HL-60 (cell line): ENCODE results near the gene SLC29A3.

Source experiments
- GABPA ChIP-seq: IDR thresholded peaks from 2 replicates; pipeline ENCODE4 v1.6.1; 2012; ENCODE audit warnings: low read depth
- POLR2AphosphoS5 ChIP-seq: IDR thresholded peaks from 2 replicates; pipeline ENCODE4 v1.6.1; 2012; ENCODE audit warnings: low read depth
- SPI1 ChIP-seq: IDR thresholded peaks from 2 replicates; pipeline ENCODE4 v1.6.1; 2012; ENCODE audit warnings: low read depth, mild to moderate bottlenecking, borderline replicate concordance
- TF ChIP-seq, protein P1 (sequence below): IDR thresholded peaks from one replicate; pipeline ENCODE4 v1.5.1; 2011; ENCODE audit warnings: low read length, control low read depth, inconsistent platforms; ENCODE audit not compliant: insufficient read depth
- TF ChIP-seq, protein P2 (sequence below): IDR thresholded peaks from 2 replicates; pipeline ENCODE4 v1.6.1; 2012; ENCODE audit warnings: low read depth; ENCODE audit not compliant: insufficient replicate concordance

DNA sequence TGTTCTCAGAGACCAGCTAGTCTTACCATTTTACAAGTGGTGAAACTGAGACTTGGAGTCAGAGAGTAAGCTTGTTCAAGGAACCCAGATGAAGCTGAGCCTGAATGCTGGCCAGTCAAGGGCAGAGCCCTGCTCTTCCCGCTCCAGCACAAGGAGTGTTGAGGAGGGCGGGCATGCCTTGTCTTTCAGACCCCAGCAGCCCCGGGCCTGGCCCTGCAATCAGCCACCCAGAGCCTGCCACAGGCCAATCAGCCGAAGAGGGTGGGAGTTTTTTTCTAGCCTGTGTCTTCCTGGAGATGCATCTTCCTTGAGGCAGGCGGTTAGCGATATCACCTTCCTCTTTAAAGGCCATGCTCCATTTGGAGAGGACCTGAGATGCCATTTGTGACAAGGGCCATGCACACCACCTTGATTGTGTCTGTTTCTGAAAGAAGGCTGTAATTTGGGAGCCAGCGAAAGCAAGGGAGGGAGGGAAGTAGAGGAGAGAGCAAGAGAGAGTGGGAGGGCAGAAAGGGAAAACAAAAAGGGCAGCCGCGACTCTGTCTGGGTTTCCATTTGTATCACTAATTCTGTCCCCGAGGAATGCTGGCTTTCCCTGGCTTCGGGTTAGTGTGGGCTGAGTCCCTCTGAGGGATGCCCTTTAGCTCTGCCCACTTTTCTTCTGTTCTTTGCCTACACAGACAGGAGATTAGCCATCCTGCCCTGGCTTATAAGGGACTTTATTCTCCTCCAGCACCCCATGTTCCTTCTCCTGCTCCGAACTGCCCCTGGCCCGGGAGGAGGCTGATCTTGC lies 85.6 kb downstream of the SLC29A3 start:
- TF ChIP-seq, protein P1, sequence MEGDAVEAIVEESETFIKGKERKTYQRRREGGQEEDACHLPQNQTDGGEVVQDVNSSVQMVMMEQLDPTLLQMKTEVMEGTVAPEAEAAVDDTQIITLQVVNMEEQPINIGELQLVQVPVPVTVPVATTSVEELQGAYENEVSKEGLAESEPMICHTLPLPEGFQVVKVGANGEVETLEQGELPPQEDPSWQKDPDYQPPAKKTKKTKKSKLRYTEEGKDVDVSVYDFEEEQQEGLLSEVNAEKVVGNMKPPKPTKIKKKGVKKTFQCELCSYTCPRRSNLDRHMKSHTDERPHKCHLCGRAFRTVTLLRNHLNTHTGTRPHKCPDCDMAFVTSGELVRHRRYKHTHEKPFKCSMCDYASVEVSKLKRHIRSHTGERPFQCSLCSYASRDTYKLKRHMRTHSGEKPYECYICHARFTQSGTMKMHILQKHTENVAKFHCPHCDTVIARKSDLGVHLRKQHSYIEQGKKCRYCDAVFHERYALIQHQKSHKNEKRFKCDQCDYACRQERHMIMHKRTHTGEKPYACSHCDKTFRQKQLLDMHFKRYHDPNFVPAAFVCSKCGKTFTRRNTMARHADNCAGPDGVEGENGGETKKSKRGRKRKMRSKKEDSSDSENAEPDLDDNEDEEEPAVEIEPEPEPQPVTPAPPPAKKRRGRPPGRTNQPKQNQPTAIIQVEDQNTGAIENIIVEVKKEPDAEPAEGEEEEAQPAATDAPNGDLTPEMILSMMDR = no peak
- TF ChIP-seq POLR2AphosphoS5 = no peak
- TF ChIP-seq, protein P2, sequence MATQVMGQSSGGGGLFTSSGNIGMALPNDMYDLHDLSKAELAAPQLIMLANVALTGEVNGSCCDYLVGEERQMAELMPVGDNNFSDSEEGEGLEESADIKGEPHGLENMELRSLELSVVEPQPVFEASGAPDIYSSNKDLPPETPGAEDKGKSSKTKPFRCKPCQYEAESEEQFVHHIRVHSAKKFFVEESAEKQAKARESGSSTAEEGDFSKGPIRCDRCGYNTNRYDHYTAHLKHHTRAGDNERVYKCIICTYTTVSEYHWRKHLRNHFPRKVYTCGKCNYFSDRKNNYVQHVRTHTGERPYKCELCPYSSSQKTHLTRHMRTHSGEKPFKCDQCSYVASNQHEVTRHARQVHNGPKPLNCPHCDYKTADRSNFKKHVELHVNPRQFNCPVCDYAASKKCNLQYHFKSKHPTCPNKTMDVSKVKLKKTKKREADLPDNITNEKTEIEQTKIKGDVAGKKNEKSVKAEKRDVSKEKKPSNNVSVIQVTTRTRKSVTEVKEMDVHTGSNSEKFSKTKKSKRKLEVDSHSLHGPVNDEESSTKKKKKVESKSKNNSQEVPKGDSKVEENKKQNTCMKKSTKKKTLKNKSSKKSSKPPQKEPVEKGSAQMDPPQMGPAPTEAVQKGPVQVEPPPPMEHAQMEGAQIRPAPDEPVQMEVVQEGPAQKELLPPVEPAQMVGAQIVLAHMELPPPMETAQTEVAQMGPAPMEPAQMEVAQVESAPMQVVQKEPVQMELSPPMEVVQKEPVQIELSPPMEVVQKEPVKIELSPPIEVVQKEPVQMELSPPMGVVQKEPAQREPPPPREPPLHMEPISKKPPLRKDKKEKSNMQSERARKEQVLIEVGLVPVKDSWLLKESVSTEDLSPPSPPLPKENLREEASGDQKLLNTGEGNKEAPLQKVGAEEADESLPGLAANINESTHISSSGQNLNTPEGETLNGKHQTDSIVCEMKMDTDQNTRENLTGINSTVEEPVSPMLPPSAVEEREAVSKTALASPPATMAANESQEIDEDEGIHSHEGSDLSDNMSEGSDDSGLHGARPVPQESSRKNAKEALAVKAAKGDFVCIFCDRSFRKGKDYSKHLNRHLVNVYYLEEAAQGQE = no peak
- no peak for TF ChIP-seq GABPA
- no peak for TF ChIP-seq SPI1
